GDM1 (cell line): Measurements from ENCODE around the gene PUM1.

Source experiments
- DNase-seq: peaks from one replicate; lab custom pipeline; 2025; lab: John Stamatoyannopoulos, UW

The PUM1 gene

DNA sequence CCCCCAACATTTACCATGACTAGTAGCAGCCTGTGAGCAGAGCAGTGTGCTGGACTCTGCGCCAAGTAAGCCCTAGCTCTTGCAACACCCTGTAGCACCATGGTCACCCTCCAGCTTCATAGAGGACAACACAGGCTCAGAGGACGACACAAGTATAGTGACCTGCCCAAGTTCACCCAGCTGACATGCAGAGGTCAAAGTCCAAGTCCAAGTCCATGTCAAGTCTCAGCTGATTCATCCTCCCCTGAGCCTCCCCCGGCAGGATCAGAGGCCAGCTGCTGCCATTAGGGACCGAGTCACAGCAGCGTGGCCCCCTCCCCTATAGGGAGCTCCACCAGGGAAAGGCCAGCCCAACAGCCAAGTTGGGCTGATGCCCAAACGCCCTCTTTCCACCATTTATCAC is 172.8 kb downstream of the PUM1 start:
- no peak for DNase-seq

DNA sequence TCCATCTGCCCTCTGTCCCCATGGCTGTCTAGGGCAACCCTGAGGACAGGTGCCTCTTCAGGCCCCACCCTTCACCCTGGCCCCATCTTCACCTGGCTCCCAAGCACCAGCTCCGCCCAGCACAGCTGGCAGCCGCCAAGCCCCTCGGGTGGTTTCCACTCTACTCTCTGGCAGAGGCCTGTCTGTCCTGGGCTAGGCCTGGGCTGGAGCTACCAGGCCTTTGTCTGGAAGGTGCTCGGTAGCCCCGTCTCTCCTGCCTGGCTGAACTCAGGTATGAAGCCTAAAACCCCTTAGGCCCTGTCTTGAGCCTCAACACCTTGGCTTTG is 174.3 kb downstream of the PUM1 start:
- no peak for DNase-seq

DNA sequence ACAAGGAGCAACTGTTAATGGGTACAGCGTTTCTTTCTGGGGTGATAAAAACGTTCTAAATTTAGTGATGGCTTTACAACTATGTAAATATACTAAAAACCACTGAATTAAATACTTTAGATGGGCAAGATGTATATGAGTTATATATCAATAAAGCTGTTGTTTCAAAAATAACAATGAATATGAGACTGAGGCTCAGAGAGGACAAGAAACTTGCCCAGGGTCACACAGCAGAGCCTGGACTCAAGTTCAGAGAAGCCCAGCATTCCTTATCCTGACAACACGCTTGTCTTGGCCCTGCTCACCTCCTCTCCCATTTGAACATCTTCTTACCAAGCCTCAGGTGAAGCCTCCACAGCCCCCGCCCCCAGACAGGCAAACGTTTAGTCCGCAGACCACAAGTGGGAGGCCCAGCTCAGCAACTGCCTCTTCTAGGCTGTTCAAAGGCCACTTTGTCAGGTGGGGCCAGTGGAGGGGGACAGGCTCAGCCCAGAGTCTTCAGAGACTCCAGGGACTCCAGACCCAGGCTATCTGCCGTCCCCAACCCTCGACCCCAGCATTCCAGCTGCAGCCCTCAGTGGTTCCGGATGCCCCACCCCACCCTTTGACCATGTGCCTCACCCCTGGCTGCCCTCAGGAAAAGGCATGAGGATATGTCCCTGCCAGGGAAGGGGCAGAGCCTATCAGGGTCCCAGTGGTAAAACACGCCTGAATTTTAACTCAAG is 174.9 kb downstream of the PUM1 start:
- DNase-seq = no peak

GRCh38 chr1:30889511-30889910 is 176.0 kb downstream of the PUM1 start:
- no peak for DNase-seq

DNA sequence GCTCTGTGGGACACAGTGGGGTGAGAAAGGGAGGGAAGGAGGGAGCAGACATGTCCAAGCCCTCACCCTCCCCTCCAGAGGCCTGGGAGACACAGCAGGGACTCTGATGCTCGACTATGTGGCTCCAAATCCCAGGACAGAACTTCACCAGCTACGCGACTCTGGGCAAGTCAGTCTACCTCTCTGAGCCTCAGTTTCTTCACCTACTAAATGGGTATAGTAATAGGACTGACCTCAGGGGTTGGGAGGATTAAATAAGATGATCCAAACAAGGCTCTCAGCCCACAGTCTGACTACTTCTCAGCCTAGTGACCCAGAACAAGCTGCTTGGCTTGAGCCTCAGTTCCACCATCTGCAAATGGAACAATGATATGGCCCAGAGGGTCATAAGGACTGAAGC is 176.5 kb downstream of the PUM1 start:
- no peak for DNase-seq

DNA sequence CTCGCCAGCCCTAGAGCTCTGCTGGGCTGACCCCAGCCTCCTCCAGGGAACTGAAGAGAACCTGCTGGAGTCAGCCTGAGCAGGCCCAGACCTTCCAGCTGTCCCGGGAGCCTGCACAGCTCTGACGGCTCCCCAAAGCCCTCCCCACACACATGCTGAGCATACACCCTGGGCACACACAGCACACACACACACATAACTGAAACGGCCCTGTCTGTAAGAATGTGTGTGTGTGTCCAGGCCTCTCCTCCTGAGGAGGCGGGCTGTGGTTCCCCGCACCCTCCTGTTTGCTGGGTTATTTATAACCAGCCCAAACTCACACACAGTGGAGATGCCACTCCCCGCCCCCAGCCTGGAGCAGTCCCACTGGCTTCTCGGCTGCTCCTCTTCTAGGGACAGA is 177.1 kb downstream of the PUM1 start:
- no peak for DNase-seq

GRCh38 chr1:30887485-30888315 is 177.8 kb downstream of the PUM1 start:
- DNase-seq = no peak

DNA sequence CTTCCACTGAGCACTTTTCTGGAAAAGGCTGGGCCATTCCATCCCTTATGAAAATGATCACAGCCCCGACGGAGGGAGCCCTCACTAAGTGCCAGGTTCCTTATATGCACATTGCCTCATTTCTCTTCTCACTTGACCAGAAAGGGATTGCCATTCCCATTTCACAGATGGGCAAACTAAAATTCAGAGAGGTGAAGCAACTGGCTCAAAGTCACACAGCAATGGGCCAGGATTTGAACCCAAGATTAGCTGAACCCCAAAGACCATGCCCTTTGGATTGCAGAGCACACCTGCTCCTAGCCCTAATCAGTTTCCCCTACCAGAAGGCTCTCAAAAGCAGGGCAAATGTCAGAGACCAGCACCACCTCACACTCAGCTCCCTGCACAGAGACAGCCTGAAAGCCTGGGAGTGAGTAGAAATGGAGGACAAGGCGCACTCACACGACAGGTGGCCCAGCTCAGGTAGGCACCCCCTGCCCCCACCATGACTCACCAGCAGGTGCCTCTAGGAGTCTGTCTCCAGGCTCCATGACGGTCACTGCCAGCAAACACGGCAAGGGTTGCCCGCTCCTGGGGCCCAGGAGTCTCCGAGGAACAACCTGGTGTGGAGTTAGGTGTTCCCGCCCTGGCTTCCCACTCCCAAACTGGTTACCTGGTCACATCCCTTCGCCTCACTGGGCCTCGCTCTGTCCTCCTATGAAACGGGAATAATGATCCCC is 178.6 kb downstream of the PUM1 start:
- no peak for DNase-seq

DNA sequence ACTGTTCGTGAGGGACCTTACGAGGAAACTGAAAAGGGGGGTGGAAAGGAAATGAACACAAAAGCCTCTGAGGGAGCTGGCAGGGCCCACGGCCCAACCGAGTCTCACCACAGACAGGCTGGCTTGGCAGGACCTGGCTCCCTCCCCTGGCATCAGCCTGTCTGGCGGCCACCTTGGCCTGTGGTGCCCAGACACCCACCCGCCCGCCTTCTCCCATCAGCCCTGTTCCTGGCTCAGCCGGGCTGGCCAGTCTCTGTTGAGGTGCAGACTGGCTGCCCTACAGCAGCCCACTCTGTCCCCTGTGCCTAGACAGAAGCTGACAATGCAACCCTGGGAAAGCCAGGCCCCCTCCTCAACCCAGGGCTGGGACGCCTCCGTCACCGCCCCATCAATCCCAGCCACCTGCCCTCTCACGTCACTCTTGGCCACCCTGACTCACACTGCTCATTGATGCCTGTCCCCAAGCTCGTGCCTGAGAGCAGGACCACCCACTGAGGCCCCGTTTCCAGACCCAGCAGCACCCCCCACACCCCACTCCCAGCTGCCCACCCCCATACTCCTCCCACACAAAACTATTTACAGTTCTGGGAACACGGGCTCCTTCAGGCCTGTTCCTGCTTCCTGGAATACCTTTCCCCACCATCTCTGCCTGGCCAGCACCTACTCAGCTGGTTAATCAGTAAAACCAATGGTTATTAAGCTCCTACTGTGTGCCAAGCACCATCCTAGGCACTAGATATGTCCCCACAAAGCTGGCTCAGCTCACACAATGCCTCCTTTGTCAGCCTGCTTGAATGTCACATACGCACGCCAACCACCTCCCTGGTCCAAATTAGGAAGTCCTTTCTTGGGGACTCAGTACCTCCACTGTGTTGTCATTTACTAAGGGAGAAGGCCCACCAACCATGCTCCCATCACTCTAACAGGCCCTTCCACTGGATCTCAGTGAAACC is 179.7 kb downstream of the PUM1 start:
- DNase-seq = no peak

DNA sequence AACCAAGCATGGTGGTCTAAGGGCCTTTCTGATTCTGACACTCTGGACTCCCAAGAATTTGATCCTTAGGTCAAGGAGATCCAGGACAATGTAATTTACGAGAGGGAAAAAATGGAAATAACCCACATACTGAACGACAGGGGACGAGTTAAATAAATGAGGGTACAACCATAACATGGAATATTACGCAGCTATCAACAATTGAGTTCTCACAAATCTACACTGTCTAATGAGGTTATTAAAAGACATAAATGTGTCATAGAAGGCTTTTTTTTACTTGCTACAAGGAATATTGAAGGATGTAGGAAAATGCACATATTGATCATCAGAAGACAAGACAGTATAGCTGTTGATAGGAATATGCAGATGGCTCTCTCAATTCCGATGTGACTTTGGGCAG is 180.8 kb downstream of the PUM1 start:
- no peak for DNase-seq

DNA sequence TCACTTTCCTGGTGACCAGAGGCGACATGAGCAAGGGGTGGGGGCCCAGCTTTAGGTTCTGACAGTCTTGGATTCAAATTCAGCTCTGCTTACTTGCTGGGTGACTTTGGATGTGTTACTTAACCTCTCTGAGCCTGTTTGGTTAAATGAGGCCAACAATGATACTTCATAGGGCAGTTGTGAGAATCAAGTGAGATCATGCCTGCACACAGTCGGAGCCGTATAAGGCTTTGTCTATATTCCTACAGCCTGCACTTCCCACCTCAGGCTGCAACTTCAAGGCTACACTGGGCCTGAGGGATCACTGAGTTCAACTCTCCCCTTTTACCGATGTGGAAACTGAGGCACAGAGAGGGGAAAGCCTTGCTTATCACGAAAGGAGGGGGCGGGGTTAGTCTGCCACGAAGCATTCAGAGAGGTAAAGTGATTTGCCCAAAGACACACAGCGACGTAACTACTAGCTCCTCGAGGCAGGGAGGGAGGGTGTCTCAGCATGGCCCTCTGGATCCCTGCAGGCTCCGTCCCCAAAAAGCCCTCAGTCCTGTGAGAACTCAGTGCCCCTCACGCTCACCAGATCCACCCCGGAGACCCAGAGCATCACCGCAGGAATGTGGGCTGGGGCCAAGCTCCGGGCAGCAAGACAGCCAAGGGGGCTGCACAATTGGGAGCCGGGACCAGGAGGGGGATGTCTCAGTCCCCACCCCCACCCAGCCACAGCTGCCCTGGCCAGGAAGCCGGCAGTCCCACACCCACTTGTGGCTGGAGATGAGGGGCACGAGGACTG is 181.9 kb downstream of the PUM1 start:
- DNase-seq = no peak

DNA sequence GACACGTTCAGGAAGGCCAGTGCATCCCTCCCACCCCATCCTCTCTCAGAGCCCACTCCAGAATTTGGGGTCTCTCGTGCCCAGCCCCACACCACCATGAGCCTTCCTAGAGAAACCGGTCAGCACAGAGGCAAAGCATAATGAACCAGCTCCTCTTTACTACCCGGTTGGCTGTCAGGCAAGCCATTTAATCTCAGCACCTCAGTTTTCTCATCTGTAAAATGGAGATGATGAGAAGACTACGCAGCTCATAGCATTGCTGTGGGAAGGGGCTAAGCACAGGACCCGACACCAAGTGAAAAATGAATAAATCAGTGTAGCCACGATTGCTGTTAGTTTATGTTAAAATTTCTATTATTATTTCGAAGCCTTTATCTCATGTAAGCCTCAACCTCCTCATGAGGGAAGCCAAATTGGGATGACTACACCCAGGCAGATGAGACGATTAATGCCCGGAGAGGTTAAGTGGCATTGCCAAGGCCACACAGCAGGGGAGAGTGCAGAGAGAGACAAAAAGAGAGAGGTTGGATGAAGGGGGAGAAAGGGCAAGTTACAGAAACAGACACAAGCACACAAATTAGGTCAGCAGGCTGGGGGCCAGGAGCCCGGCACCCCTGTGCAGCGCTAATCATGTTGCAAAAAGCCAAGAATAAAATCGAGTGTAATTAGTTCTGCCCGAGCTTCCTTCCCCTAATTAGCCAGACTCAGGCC is 182.7 kb downstream of the PUM1 start:
- DNase-seq = no peak
